Small intestine (tissue), 7 donors: ENCODE data around the gene E2F4. TPM values are rescaled to one million over a fixed set of nuclear protein-coding genes. Genes with fewer than 3 reads are reported as not detected.
A peak's percentile ranks its signal among the peaks of the same experiment; 100 is the strongest.

Experiments
- DNase-seq, 2 donors: peaks; one replicate each; pipeline versions ENCODE4 v3.0.0 to v3.0.0-alpha.2; 2013
- FAIRE-seq: peaks from 2 replicates; lab custom pipeline; 2012; peaks lifted over from hg19 to GRCh38; lab: Jason Lieb, UNC
- H3K27ac ChIP-seq, 3 donors: one replicate each; pipeline ENCODE4 v1.5.1; 2013; ENCODE audit warnings: low read length in 2 of 3, mild to moderate bottlenecking in 2 of 3, control low read depth in 1 of 3, inconsistent platforms in 1 of 3, low read depth in 1 of 3, moderate library complexity in 1 of 3
- H3K27me3 ChIP-seq, 3 donors: one replicate each; pipeline ENCODE4 v1.6.1; 2013; ENCODE audit warnings: low read length in 3 of 3, inconsistent platforms in 1 of 3; ENCODE audit not compliant: control insufficient read depth in 3 of 3, insufficient read depth in 3 of 3
- H3K36me3 ChIP-seq, 3 donors: one replicate each; pipeline ENCODE4 v1.6.1; 2013; ENCODE audit warnings: low read length in 3 of 3, inconsistent platforms in 1 of 3, low read depth in 1 of 3, mild to moderate bottlenecking in 1 of 3, moderate library complexity in 1 of 3; ENCODE audit not compliant: control insufficient read depth in 3 of 3, insufficient read depth in 2 of 3
- H3K4me1 ChIP-seq, 3 donors: one replicate each; pipeline ENCODE4 v1.6.1; 2013; ENCODE audit warnings: low read length in 2 of 3, inconsistent platforms in 1 of 3, low read depth in 1 of 3, mild to moderate bottlenecking in 1 of 3, moderate library complexity in 1 of 3; ENCODE audit not compliant: control insufficient read depth in 3 of 3, insufficient read depth in 2 of 3
- H3K4me3 ChIP-seq, 3 donors: one replicate each; pipeline ENCODE4 v1.5.1; 2013; ENCODE audit warnings: low read length in 3 of 3, control low read depth in 1 of 3, inconsistent platforms in 1 of 3, low read depth in 1 of 3, mild to moderate bottlenecking in 1 of 3, moderate library complexity in 1 of 3
- H3K9me3 ChIP-seq, 2 donors: one replicate each; pipeline ENCODE4 v1.6.1; 2013; ENCODE audit warnings: low read depth in 1 of 2, low read length in 1 of 2; ENCODE audit not compliant: control insufficient read depth in 2 of 2, insufficient read depth in 1 of 2
- WGBS, 3 donors: extraction: QIAGEN DNeasy Blood & Tissue Kit; methylation state at CpG; one replicate each; pipeline ENCODE4 v1.1.7; 2013; 5-methylcytosine and 5-hydroxymethylcytosine counted together
- polyA plus RNA-seq, 4 donors: library from polyadenylated mRNA; stranded (reverse) in 3 of 4; unstranded in 1 of 4; fragments of 200-250 nt in 3 of 4; fragments of 120-200 nt in 1 of 4; gene quantifications; one replicate each; pipeline versions ENCODE4 v1.2.1 to v1.2.3, GENCODE V29; 2013
- donor health status: healthy with polysubstance abuse.
- donor health status: control.
- donor health status: control.
- donor health status: Bipolar disorder and iron deficiency.
- donor health status: healthy.

The E2F4 gene
- polyA plus RNA-seq, 4 donors = 48.6 to 63.7 (median 58.3) TPM

DNA sequence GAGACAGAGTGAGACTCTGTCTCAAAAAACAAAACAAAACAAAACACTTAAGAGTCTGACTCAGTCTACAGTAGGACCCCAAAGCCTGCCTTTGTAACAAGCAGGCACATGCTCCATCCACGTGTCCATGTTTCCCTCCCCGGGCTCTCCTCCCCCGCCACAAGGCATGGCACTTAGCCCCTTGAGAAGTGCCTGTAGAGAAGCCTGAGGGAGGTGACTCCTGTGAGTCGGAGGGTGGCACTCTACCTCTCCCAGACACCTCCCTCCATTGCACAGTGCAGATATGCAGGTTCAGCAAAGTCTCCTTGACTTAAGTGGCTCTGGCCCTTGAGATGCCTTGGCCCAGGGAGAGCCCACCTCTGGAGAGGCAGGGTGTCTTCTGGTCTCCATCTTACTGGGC, 48.6 kb downstream of the E2F4 start:
- peaks cover 2 to 19% (median 5%) of the 10 kb centered on the region in 3 donors for H3K4me1 ChIP-seq
- DNase-seq (no peak), FAIRE-seq (no peak)
- H3K27ac ChIP-seq = peak overlapping the region in 2 of 3 donors; percentile 11 to 53
- H3K36me3 ChIP-seq = peaks cover 8 to 57% (median 12%) of the 10 kb centered on the region in 3 donors
- 68 to 75% (median 68%) methylated on average over 4 of the region's 4 CpGs for WGBS, 3 donors
- H3K9me3 ChIP-seq = no peaks in the 10 kb centered on the region
- H3K4me3 ChIP-seq = no peak overlapping the region
- no peaks in the 10 kb centered on the region for H3K27me3 ChIP-seq

DNA sequence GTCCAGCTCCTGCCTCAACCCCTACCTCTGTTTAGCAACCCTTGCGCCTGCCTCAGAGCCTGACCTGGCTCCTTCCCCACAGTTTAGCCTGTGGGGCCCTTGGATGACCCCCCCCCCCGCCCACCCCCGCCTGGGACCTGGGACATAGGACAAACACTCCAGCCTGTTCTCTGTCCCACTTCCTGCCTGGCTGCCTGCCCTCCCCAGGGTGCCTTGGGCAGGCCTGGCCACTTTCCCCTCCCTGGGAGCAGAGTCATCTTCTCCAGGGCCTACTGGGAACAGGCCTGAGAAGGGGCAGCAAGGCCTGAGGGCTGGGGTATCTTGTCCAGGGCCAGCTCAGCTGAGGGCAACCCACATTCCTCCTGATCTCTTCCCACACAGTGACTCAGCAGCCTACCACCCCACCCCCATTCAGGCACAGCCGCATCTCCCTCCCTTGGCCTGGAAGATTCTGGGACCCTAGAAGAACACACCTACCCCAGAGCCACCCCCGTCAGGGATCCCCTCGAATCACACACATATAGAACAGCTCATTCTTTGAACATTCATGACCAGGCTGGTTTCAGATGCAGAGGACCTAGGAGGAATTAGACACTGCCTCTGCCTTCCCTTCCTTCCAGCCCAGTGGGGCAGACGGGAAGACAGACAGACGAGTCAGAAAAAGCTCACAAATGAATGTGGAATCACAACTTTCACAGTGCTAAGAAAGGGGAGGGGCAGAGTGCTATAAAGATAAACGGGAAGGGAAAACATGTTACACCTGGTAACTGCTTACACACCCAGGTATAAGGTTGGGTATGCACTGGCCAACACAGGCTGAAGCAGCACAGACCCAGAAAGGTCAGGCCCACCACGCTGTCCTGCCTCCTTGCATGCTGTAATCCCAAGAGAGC, 49.3 kb downstream of the E2F4 start:
- DNase-seq = peak; percentile 60 to 67
- no peak for FAIRE-seq
- Histone ChIP-seq H3K4me3 (no peak overlapping the region), H3K36me3 (peaks cover 6 to 49% (median 12%) of the 10 kb centered on the region in 3 donors), H3K27me3 (no peaks in the 10 kb centered on the region), H3K9me3 (no peaks in the 10 kb centered on the region), H3K4me1 (peaks cover 2 to 24% (median 5%) of the 10 kb centered on the region in 3 donors), H3K27ac (peak overlapping the region; percentile 5 to 72 (median 40))
- 16 to 49% (median 26%) methylated on average over 9 to 10 of the region's 10 CpGs for WGBS, 3 donors

- no peak overlapping the region for H3K4me3 ChIP-seq
- H3K4me1 ChIP-seq = peaks cover 2 to 24% (median 5%) of the 10 kb centered on the region in 3 donors
- H3K9me3 ChIP-seq = no peaks in the 10 kb centered on the region
- FAIRE-seq = no peak
- peak overlapping the region in 2 of 3 donors; percentile 39 to 72 for H3K27ac ChIP-seq
- WGBS, 3 donors = 86 to 89% (median 89%) methylated on average over 4 of the region's 4 CpGs
- no peaks in the 10 kb centered on the region for H3K27me3 ChIP-seq
- no peak for DNase-seq
- H3K36me3 ChIP-seq = peaks cover 1 to 40% (median 10%) of the 10 kb centered on the region in 3 donors
Observed at GRCh38 chr16:67242138-67242730, 50.3 kb downstream of the E2F4 start.

DNA sequence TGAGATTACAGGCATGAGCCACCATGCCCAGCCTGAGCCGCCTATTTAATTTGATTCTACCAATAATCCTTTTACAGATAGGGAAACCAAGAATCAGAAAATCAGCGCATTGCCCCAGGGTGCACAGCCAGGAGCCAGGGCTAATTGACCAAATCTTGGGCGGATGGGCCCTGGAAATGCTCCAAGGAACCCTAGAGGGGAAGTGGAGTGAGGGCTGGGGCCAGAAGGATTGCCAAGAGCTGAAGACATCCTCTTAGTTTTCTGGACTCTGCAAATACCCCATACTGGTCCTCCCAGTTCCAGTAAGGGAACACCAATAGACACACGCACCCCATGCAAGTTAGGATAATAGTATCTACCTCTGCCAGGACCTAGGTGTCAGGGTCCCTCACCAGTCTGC, 51.5 kb downstream of the E2F4 start:
- WGBS, 3 donors = 76 to 83% (median 79%) methylated on average over 4 of the region's 4 CpGs
- FAIRE-seq = no peak
- DNase-seq = no peak
- Histone ChIP-seq H3K9me3 (no peaks in the 10 kb centered on the region), H3K4me1 (peaks cover 2 to 33% (median 5%) of the 10 kb centered on the region in 3 donors), H3K4me3 (no peak overlapping the region), H3K27me3 (peaks cover 0 to 8% (median 0%) of the 10 kb centered on the region in 3 donors), H3K36me3 (peaks cover 0 to 28% (median 4%) of the 10 kb centered on the region in 3 donors), H3K27ac (peak overlapping the region in 1 of 3 donors; percentile 86)

- Histone ChIP-seq H3K4me1 (peaks cover 2 to 41% (median 5%) of the 10 kb centered on the region in 3 donors), H3K27me3 (peaks cover 0 to 18% (median 3%) of the 10 kb centered on the region in 3 donors), H3K27ac (peak overlapping the region in 1 of 3 donors; percentile 86), H3K9me3 (no peaks in the 10 kb centered on the region), H3K36me3 (peaks cover 0 to 17% (median 0%) of the 10 kb centered on the region in 3 donors), H3K4me3 (no peak overlapping the region)
- peak; percentile 15 to 61 for DNase-seq
- 30 to 53% (median 43%) methylated on average over 5 of the region's 5 CpGs for WGBS, 3 donors
- FAIRE-seq = no peak
Observed at GRCh38 chr16:67244387-67245185, 52.6 kb downstream of the E2F4 start.

- Histone ChIP-seq H3K4me1 (peaks cover 2 to 41% (median 5%) of the 10 kb centered on the region in 3 donors), H3K36me3 (peaks cover 0 to 13% (median 0%) of the 10 kb centered on the region in 3 donors)
- WGBS, 3 donors = 47 to 57% (median 51%) methylated on average over 4 of the region's 4 CpGs
Observed at GRCh38 chr16:67245186-67245585, 53.2 kb downstream of the E2F4 start.

GRCh38 chr16:67245674-67246080, 53.7 kb downstream of the E2F4 start:
- Histone ChIP-seq H3K9me3 (no peaks in the 10 kb centered on the region), H3K4me3 (peak overlapping the region in 2 of 3 donors; percentile 73 to 78), H3K36me3 (peaks cover 0 to 10% (median 0%) of the 10 kb centered on the region in 3 donors), H3K27ac (peak overlapping the region; percentile 59 to 86 (median 60)), H3K4me1 (peaks cover 2 to 37% (median 5%) of the 10 kb centered on the region in 3 donors), H3K27me3 (peaks cover 0 to 29% (median 3%) of the 10 kb centered on the region in 3 donors)
- WGBS, 3 donors = 7 to 18% (median 7%) methylated on average over 8 of the region's 8 CpGs
- FAIRE-seq (no peak), DNase-seq (peak in 1 of 2 donors; percentile 37)

More at GRCh38 chr16:67245186-67245585, 53.2 kb downstream of the E2F4 start:
- DNase-seq (no peak), FAIRE-seq (no peak)
- H3K27ac ChIP-seq = peak overlapping the region in 1 of 3 donors; percentile 86
- no peaks in the 10 kb centered on the region for H3K9me3 ChIP-seq
- peaks cover 0 to 24% (median 3%) of the 10 kb centered on the region in 3 donors for H3K27me3 ChIP-seq
- H3K4me3 ChIP-seq = no peak overlapping the region
